H1 (cell line): ENCODE data around the gene MAPK14. TPM values are rescaled to one million over a fixed set of nuclear protein-coding genes. Genes with fewer than 3 reads are reported as not detected.

ENCODE experiments used
- CTCF ChIA-PET: fragments of 300-600 bp; sonication (Branson Sonifier 250); formaldehyde crosslinking; loops from one replicate; lab custom pipeline; 2021; ENCODE audit not compliant: partially characterized antibody; lab: Charles Lee
- POLR2A ChIA-PET: fragments of 300-600 bp; sonication (Branson Sonifier 250); formaldehyde crosslinking; loops from one replicate; lab custom pipeline; 2021; ENCODE audit warnings: inconsistent platforms; ENCODE audit not compliant: partially characterized antibody; lab: Charles Lee
- DNase-seq, 2 experiments: peaks; one replicate each; pipeline versions ENCODE4 v3.0.0 to v3.0.0-alpha.2; 2010 to 2022; ENCODE audit warnings: low spot score in 2 of 2, low read depth in 1 of 2, mixed read lengths in 1 of 2
- FAIRE-seq: peaks from 2 replicates; lab custom pipeline; 2011; peaks lifted over from hg19 to GRCh38; lab: Jason Lieb, UNC
- H2AFZ ChIP-seq: 2 replicates; pipeline ENCODE4 v1.8.1; 2012; ENCODE audit warnings: low read length, inconsistent platforms
- H2AK5ac ChIP-seq: 2 replicates; pipeline ENCODE4 v1.6.1; 2013; ENCODE audit warnings: low read depth, low read length
- H2BK120ac ChIP-seq: replicated peaks from 2 replicates; pipeline ENCODE3; 2013; ENCODE audit warnings: low read depth, low read length, inconsistent platforms
- H2BK12ac ChIP-seq: 2 replicates; pipeline ENCODE4 v1.6.1; 2013; ENCODE audit warnings: low read depth, low read length
- H2BK15ac ChIP-seq: 2 replicates; pipeline ENCODE4 v1.6.1; 2013; ENCODE audit warnings: low read length
- H2BK20ac ChIP-seq: 2 replicates; pipeline ENCODE4 v1.6.1; 2013; ENCODE audit warnings: low read length
- H2BK5ac ChIP-seq: 2 replicates; pipeline ENCODE4 v1.6.1; 2013; ENCODE audit warnings: low read depth, low read length
- H3K14ac ChIP-seq: 2 replicates; pipeline ENCODE4 v1.6.1; 2013; ENCODE audit warnings: inconsistent platforms; ENCODE audit not compliant: insufficient read length
- H3K18ac ChIP-seq: 2 replicates; pipeline ENCODE4 v1.6.1; 2013; ENCODE audit warnings: low read length; ENCODE audit errors: extremely low read depth
- H3K23ac ChIP-seq: 2 replicates; pipeline ENCODE4 v1.6.1; 2013; ENCODE audit warnings: inconsistent platforms; ENCODE audit not compliant: insufficient read length
- H3K23me2 ChIP-seq: 2 replicates; pipeline ENCODE4 v1.6.1; 2013; ENCODE audit warnings: low read depth, low read length
- H3K27ac ChIP-seq: 2 replicates; pipeline ENCODE4 v1.6.1; 2011; ENCODE audit warnings: low read depth, low read length, inconsistent platforms
- H3K27me3 ChIP-seq, 4 experiments: replicated peaks in 1 of 4; 1 replicate in 1 of 4; 2 replicates in 3 of 4; pipeline versions ENCODE4 v1.6.1 to v1.8.1; 2011 to 2013; ENCODE audit warnings: low read length in 3 of 4, mild to moderate bottlenecking in 3 of 4, inconsistent platforms in 2 of 4, mixed read lengths in 2 of 4, moderate library complexity in 1 of 4; ENCODE audit not compliant: control insufficient read depth in 3 of 4, insufficient read depth in 3 of 4; ENCODE audit errors: extremely low read depth in 1 of 4
- H3K36me3 ChIP-seq, 4 experiments: 2 replicates each; pipeline versions ENCODE4 v1.6.1 to v1.8.1; 2011 to 2013; ENCODE audit warnings: mild to moderate bottlenecking in 4 of 4, low read length in 3 of 4, moderate library complexity in 2 of 4, control low read depth in 1 of 4, inconsistent platforms in 1 of 4; ENCODE audit not compliant: insufficient read depth in 4 of 4, control insufficient read depth in 2 of 4
- H3K4ac ChIP-seq: replicated peaks from 2 replicates; pipeline ENCODE3; 2013; ENCODE audit warnings: low read length, low read depth, mixed read lengths, inconsistent platforms; ENCODE audit not compliant: insufficient read length
- H3K4me1 ChIP-seq, 4 experiments: replicated peaks in 1 of 4; 1 replicate in 1 of 4; 2 replicates in 3 of 4; pipeline versions ENCODE4 v1.6.1 to v1.8.1; 2011 to 2013; ENCODE audit warnings: low read length in 3 of 4, inconsistent platforms in 2 of 4, mixed read lengths in 1 of 4; ENCODE audit not compliant: insufficient read depth in 4 of 4, control insufficient read depth in 3 of 4
- H3K4me2 ChIP-seq, 2 experiments: 2 replicates each; pipeline versions ENCODE4 v1.6.1 to v1.8.1; 2011 to 2013; ENCODE audit warnings: low read depth in 2 of 2, low read length in 2 of 2, control low read depth in 1 of 2, inconsistent platforms in 1 of 2, mild to moderate bottlenecking in 1 of 2; ENCODE audit not compliant: insufficient read depth in 1 of 2
- H3K4me3 ChIP-seq, 4 experiments: fragments of 200-600, 300-600 bp in 1 of 4; sonication (generic), shearing (Covaris generic), sonication (Bioruptor Twin) in 1 of 4; 2 replicates each; pipeline versions ENCODE4 v1.5.1 to v1.8.1; 2011 to 2016; ENCODE audit warnings: low read length in 4 of 4, low read depth in 3 of 4, control low read depth in 2 of 4, inconsistent platforms in 2 of 4, mild to moderate bottlenecking in 2 of 4, mixed read lengths in 1 of 4, moderate library complexity in 1 of 4; ENCODE audit not compliant: insufficient read depth in 2 of 4; ENCODE audit errors: extremely low read depth in 1 of 4
- H3K56ac ChIP-seq: replicated peaks from 2 replicates; pipeline ENCODE3; 2013; ENCODE audit warnings: low read depth, mild to moderate bottlenecking, mixed read lengths, low read length, inconsistent platforms; ENCODE audit not compliant: insufficient read length
- H3K79me1 ChIP-seq: 2 replicates; pipeline ENCODE4 v1.6.1; 2013; ENCODE audit warnings: low read depth, low read length, control low read depth
- H3K79me2 ChIP-seq, 2 experiments: 2 replicates each; pipeline versions ENCODE4 v1.6.1 to v1.8.1; 2012 to 2013; ENCODE audit warnings: low read length in 2 of 2, mild to moderate bottlenecking in 2 of 2, inconsistent platforms in 1 of 2; ENCODE audit not compliant: insufficient read depth in 2 of 2, control insufficient read depth in 1 of 2
- H3K9ac ChIP-seq, 4 experiments: replicated peaks in 1 of 4; 1 replicate in 1 of 4; 2 replicates in 3 of 4; pipeline versions ENCODE4 v1.6.1 to v1.8.1; 2011 to 2013; ENCODE audit warnings: low read depth in 3 of 4, low read length in 3 of 4, control low read depth in 2 of 4, mild to moderate bottlenecking in 2 of 4, moderate library complexity in 2 of 4, inconsistent platforms in 1 of 4; ENCODE audit errors: extremely low read depth in 1 of 4
- H3K9me3 ChIP-seq, 2 experiments: 2 replicates each; pipeline versions ENCODE4 v1.6.1 to v1.8.1; 2012 to 2013; ENCODE audit warnings: mild to moderate bottlenecking in 2 of 2, moderate library complexity in 2 of 2, control low read depth in 1 of 2, inconsistent platforms in 1 of 2, low read depth in 1 of 2, low read length in 1 of 2, mixed read lengths in 1 of 2; ENCODE audit not compliant: insufficient read depth in 2 of 2
- H4K20me1 ChIP-seq, 2 experiments: replicated peaks in 1 of 2; 2 replicates each; pipeline versions ENCODE3 to v1.8.1; 2011 to 2013; ENCODE audit warnings: inconsistent platforms in 2 of 2, low read length in 2 of 2, mild to moderate bottlenecking in 1 of 2; ENCODE audit not compliant: insufficient read depth in 2 of 2, control insufficient read depth in 1 of 2
- H4K5ac ChIP-seq: 2 replicates; pipeline ENCODE4 v1.6.1; 2013; ENCODE audit warnings: low read length, low read depth, mixed read lengths, inconsistent platforms; ENCODE audit not compliant: insufficient read length
- H4K8ac ChIP-seq: 2 replicates; pipeline ENCODE4 v1.8.0; 2013; ENCODE audit warnings: mild to moderate bottlenecking, moderate library complexity, low read length, inconsistent platforms; ENCODE audit not compliant: insufficient read depth; ENCODE audit errors: extremely low read depth
- H4K91ac ChIP-seq: replicated peaks from 2 replicates; pipeline ENCODE3; 2013; ENCODE audit warnings: low read length, mixed read lengths, inconsistent platforms; ENCODE audit not compliant: insufficient read length
- BRCA1 ChIP-seq: IDR thresholded peaks from 2 replicates; pipeline ENCODE4 v1.6.1; 2012; ENCODE audit warnings: low read depth, low read length, improper control_type of control experiment
- KDM1A ChIP-seq: fragments of 200-600, 300-600 bp; sonication (generic); IDR thresholded peaks from 2 replicates; pipeline ENCODE4 v1.7.1; 2016; ENCODE audit warnings: mild to moderate bottlenecking, low read length, borderline replicate concordance
- NANOG ChIP-seq: IDR thresholded peaks from 2 replicates; pipeline ENCODE4 v1.6.1; 2011; ENCODE audit warnings: low read length, low read depth, mild to moderate bottlenecking, inconsistent platforms; ENCODE audit not compliant: insufficient read depth, poor library complexity, severe bottlenecking
- PHF8 ChIP-seq: fragments of 200-600 bp; sonication (generic); conservative IDR thresholded peaks from 2 replicates; pipeline ENCODE4 v1.7.1; 2012; ENCODE audit warnings: low read depth, mild to moderate bottlenecking, inconsistent platforms, low read length, moderate library complexity
- SIN3A ChIP-seq, 2 experiments: IDR thresholded peaks in 1 of 2; conservative IDR thresholded peaks in 1 of 2; 2 replicates each; pipeline ENCODE4 v1.6.1; 2011 to 2012; ENCODE audit warnings: low read length in 2 of 2, improper control_type of control experiment in 1 of 2, low read depth in 1 of 2, mild to moderate bottlenecking in 1 of 2
- SP2 ChIP-seq: IDR thresholded peaks from 2 replicates; pipeline ENCODE4 v1.6.1; 2012; ENCODE audit warnings: mild to moderate bottlenecking, low read length, inconsistent platforms
- WGBS, 2 experiments: shearing (Covaris generic) in 1 of 2; methylation state at CpG; one replicate each; pipeline versions ENCODE4 v1.1.6 to v1.1.7; 2013 to 2015; ENCODE audit warnings: low lambda C conversion rate in 2 of 2, mixed read lengths in 2 of 2, inconsistent platforms in 1 of 2, low coverage in 1 of 2, missing lambda C conversion rate in 1 of 2; ENCODE audit not compliant: insufficient replicate concordance in 2 of 2, insufficient coverage in 1 of 2, insufficient read length in 1 of 2; ENCODE audit errors: extremely low coverage in 1 of 2, missing lambda C conversion rate in 1 of 2; 5-methylcytosine and 5-hydroxymethylcytosine counted together
- polyA plus RNA-seq, 7 experiments: library from polyadenylated mRNA; depleted of rRNA in 3 of 7; stranded (reverse) in 5 of 7; unstranded in 2 of 7; fragments of >200 nt in 5 of 7; fragments of 200-250 nt in 2 of 7; gene quantifications; 1 replicate in 5 of 7; 2 replicates in 1 of 7; 4 replicates in 1 of 7; pipeline versions ENCODE4 v1.2.1 to v1.2.3, GENCODE V29; 2011 to 2013; ENCODE audit warnings: missing spikeins in 2 of 7, mixed read lengths in 2 of 7
- total RNA-seq: library from RNA; stranded (reverse); fragmentation: NEBNext Ultra II Directional; extraction: Animal tissue kit (Norgen Biotek cat#: 25700); gene quantifications from 2 replicates; pipeline ENCODE4 v1.2.1, GENCODE V29; 2021

MAPK14 gene
- total and polyA plus RNA-seq, 2 of the 8 experiments (the other 6 are each of a cell fraction or from before 2014, with no cell fraction given) = 18.1 to 39.3 TPM

DNA sequence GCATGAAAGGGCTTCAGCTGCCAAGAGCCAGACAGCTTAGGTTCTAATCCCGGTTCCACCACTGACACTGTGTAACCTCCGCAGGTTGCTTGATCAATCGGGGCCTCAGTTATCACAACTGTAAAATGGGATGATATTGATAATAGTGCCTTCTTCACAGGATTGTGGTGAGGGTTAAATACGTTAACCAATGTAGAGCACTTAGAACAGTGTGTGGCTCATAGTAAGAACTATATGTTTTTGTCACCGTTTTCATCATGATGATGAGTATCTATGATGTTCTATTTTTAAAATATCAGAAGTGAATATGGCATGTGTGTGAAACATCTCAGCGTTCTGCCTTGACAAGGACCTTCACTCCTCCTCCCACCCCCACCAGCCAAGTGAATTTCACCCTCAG, 92.4 kb downstream of the MAPK14 start:
- Histone ChIP-seq H4K8ac (no peak overlapping the region), H2BK15ac (no peak overlapping the region), H3K9ac (no peak overlapping the region), H2BK20ac (no peak overlapping the region), H2BK12ac (no peak overlapping the region), H3K27me3 (no peaks in the 10 kb centered on the region), H3K56ac (no peak overlapping the region), H3K4me1 (peaks cover 4 to 8% (median 7%) of the 10 kb centered on the region in 4 experiments; a peak in 6 of 7 replicates), H3K79me1 (no peaks in the 10 kb centered on the region), H3K9me3 (no peaks in the 10 kb centered on the region), H3K36me3 (no peaks in the 10 kb centered on the region), H3K23me2 (no peaks in the 10 kb centered on the region), H3K27ac (no peak overlapping the region), H3K23ac (no peak overlapping the region), H3K4ac (no peak overlapping the region), H3K4me2 (no peak overlapping the region), H4K5ac (no peak overlapping the region), H3K14ac (no peak overlapping the region), H3K4me3 (no peak overlapping the region), H4K91ac (no peak overlapping the region), H2BK120ac (no peak overlapping the region), H2AK5ac (no peak overlapping the region), H2BK5ac (no peak overlapping the region), H3K79me2 (no peaks in the 10 kb centered on the region), H4K20me1 (peaks cover 0 to 2% of the 10 kb centered on the region in 2 experiments), H3K18ac (no peak overlapping the region), H2AFZ (no peak overlapping the region)
- WGBS, 2 experiments = 92% methylated on average over 6 of the region's 6 CpGs; no CpG with 5 or more reads in 1 of the 2 experiments
- CTCF ChIA-PET = interaction anchor here (1.0 to 1.8 kb wide), 3 partner anchors 8 to 26 kb away, joined by 3 to 6 read pairs (median 3); no protein-coding TSS in a partner anchor
- TF ChIP-seq SP2 = no peak
- no peak for TF ChIP-seq SIN3A (conservative IDR thresholded peaks at IDR 0.05 in 1 of 2, IDR thresholded peaks at IDR 0.05 in 1 of 2; ENCODE audit: low read depth in 1 of 2, low read length in 2 of 2)
- TF ChIP-seq NANOG = no peak
- TF ChIP-seq PHF8 = no peak
- TF ChIP-seq BRCA1 = no peak
- 0 out of 2 replicates have a peak, but pooled peaks have one; percentile 60 for TF ChIP-seq KDM1A
- DNase-seq (no peak), FAIRE-seq (no peak)
- POLR2A ChIA-PET = interaction anchor here (2.0 kb wide), 1 partner anchor 9 kb away, joined by 10 read pairs; no protein-coding TSS in a partner anchor
